Measurements from ENCODE around the gene LCN10. TPM values are rescaled to one million over a fixed set of nuclear protein-coding genes. Genes with fewer than 3 reads are reported as not detected.

Gene LCN10
- total RNA-seq, 2 experiments from 2014 or later: not detected

DNA sequence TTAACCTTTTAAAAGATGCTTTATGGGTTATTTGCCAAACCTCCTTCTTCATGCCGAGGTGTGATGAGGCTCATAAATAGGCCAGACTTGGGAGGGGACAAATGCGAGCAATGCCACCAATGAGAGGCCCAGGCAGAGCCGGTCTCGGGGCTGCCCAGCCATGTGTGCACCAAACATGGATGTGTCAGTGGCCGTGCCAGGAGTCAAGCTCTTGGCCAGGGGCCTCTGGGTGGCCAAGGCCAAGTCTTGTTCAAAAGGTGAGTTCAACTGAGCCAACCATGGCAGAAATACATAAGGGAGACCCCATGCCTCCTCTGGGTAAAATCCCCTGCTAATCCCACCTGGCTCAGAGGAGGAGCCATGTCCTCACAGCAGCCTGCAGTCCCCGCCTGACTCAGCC lies 32.5 kb upstream of the LCN10 start:
- Histone ChIP-seq H3K9me3 (ENCODE audit: control insufficient read depth in 1 of 2, insufficient read depth in 1 of 2, low read length in 2 of 2) (peaks cover 0 to 9% of the 10 kb centered on the region in 2 experiments), H3K27me3 (ENCODE audit: control insufficient read depth in 1 of 2, insufficient read depth in 2 of 2, low read length in 2 of 2) (no peaks in the 10 kb centered on the region), H3K4me1 (ENCODE audit: insufficient read depth, low read length) (peaks cover 5% of the 10 kb centered on the region), H3K4me3 (ENCODE audit: low read length) (no peak overlapping the region), H3K27ac (ENCODE audit: low read depth in 1 of 2, low read length in 2 of 2) (no peak overlapping the region), H3K36me3 (ENCODE audit: insufficient read depth, low read length) (no peaks in the 10 kb centered on the region)
- peaks cover 17% of the 10 kb centered on the region for H3K27me3 Mint-ChIP-seq
- no peak overlapping the region for H3K27ac Mint-ChIP-seq
- DNase-seq (no peak), ATAC-seq (ENCODE audit: poor library complexity) (no peak)
- H3K4me1 Mint-ChIP-seq (ENCODE audit: low read depth): no peaks in the 10 kb centered on the region
- H3K9me3 Mint-ChIP-seq: no peaks in the 10 kb centered on the region
- POLR2A ChIA-PET: no interaction called here
- H3K36me3 Mint-ChIP-seq (ENCODE audit: low read depth): no peaks in the 10 kb centered on the region
- TF ChIP-seq, protein P1, sequence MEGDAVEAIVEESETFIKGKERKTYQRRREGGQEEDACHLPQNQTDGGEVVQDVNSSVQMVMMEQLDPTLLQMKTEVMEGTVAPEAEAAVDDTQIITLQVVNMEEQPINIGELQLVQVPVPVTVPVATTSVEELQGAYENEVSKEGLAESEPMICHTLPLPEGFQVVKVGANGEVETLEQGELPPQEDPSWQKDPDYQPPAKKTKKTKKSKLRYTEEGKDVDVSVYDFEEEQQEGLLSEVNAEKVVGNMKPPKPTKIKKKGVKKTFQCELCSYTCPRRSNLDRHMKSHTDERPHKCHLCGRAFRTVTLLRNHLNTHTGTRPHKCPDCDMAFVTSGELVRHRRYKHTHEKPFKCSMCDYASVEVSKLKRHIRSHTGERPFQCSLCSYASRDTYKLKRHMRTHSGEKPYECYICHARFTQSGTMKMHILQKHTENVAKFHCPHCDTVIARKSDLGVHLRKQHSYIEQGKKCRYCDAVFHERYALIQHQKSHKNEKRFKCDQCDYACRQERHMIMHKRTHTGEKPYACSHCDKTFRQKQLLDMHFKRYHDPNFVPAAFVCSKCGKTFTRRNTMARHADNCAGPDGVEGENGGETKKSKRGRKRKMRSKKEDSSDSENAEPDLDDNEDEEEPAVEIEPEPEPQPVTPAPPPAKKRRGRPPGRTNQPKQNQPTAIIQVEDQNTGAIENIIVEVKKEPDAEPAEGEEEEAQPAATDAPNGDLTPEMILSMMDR (IDR thresholded peaks at IDR 0.05): no peak
- H3K4me3 Mint-ChIP-seq: no peak overlapping the region
- intact Hi-C loops (cut with DNase I, micrococcal nuclease): no loop called here
- CTCF ChIA-PET: no interaction called here

DNA sequence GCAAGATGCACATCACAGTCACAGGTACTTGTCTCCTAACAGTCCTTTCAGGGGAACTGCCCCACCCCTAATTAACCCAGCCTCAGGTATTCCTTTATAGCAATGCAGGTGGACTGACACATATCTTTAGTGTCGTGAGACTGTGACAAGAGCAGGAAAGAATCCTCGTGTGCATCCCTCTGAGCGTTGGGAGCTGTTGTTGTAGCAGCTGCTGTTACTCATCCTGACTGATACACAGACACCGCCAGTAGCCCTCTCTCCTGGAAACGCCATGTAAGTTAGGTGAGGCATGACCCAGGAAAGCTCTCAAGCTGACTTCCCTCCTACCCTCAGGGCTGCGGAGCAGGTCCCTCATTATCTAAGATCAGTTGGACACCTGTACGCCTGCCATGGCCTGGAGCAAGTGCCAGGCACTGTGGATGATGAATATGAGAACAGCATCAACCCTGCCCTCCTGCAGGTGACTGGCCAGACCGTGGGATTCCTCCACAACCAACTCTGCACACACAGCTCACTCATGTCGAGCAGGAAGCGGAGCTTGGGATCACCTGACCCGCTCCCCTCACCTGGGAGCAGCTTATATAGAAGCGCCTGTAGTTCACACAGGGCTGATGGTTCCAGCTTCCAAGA lies 31.8 kb upstream of the LCN10 start:
- TF ChIP-seq, protein P1 (IDR thresholded peaks at IDR 0.05): no peak
- H3K36me3 Mint-ChIP-seq (ENCODE audit: low read depth): no peaks in the 10 kb centered on the region
- H3K4me3 Mint-ChIP-seq: no peak overlapping the region
- H3K27ac Mint-ChIP-seq: no peak overlapping the region
- POLR2A ChIA-PET: no interaction called here
- no peaks in the 10 kb centered on the region for H3K4me1 Mint-ChIP-seq (ENCODE audit: low read depth)
- DNase-seq: no peak
- no peaks in the 10 kb centered on the region for H3K27me3 ChIP-seq (ENCODE audit: control insufficient read depth in 1 of 2, insufficient read depth in 2 of 2, low read length in 2 of 2)
- no peak overlapping the region for H3K27ac ChIP-seq (ENCODE audit: low read depth in 1 of 2, low read length in 2 of 2)
- peaks cover 9% of the 10 kb centered on the region for H3K4me1 ChIP-seq (ENCODE audit: insufficient read depth, low read length)
- no peak overlapping the region for H3K4me3 ChIP-seq (ENCODE audit: low read length)
- CTCF ChIA-PET: interaction anchor here (1.7 kb wide), 1 partner anchor 261 kb away, joined by 3 read pairs; no protein-coding TSS in a partner anchor
- intact Hi-C loops (cut with DNase I, micrococcal nuclease): no loop called here
- ATAC-seq (ENCODE audit: poor library complexity): no peak
- peaks cover 0 to 9% of the 10 kb centered on the region in 2 experiments for H3K9me3 ChIP-seq (ENCODE audit: control insufficient read depth in 1 of 2, insufficient read depth in 1 of 2, low read length in 2 of 2)
- peaks cover 17% of the 10 kb centered on the region for H3K27me3 Mint-ChIP-seq
- H3K36me3 ChIP-seq (ENCODE audit: insufficient read depth, low read length): no peaks in the 10 kb centered on the region
- no peaks in the 10 kb centered on the region for H3K9me3 Mint-ChIP-seq

DNA sequence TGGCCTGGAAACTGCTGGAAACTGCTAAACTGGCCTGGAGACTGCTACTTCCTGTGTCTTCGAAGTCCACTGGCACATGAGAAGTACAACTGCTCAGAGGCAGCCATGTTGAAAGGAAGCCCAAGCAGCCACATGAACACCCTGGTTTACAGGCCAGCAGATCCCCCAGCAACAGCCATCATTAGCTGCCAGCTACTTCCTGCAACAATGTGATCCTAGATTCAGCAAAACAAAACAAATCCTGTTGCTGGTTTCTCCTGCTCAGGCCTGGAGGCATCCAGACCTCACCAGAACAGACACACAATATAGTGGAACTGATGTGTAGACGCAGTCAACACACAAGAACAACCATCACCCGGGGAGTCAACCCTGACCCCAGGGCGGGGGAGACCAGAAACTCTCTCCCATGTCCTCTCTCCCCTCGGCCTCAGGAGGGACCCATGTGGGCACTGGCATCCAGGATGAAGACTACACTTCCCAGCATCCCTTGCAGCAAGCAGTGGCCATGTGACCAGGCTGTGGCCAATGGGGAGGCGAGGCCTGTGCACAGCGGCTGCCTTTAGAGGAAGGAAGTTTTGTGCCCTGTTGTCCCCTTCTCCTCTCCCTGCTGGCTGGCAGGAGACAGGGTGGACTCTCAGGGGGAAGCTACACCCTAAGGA lies 30.8 kb upstream of the LCN10 start:
- POLR2A ChIA-PET: no interaction called here
- peaks cover 11% of the 10 kb centered on the region for H3K27me3 Mint-ChIP-seq
- no peaks in the 10 kb centered on the region for H3K4me1 Mint-ChIP-seq (ENCODE audit: low read depth)
- Histone ChIP-seq H3K27ac (ENCODE audit: low read depth in 1 of 2, low read length in 2 of 2) (no peak overlapping the region), H3K27me3 (ENCODE audit: control insufficient read depth in 1 of 2, insufficient read depth in 2 of 2, low read length in 2 of 2) (no peaks in the 10 kb centered on the region), H3K4me1 (ENCODE audit: insufficient read depth, low read length) (peaks cover 9% of the 10 kb centered on the region), H3K4me3 (ENCODE audit: low read length) (no peak overlapping the region), H3K36me3 (ENCODE audit: insufficient read depth, low read length) (no peaks in the 10 kb centered on the region), H3K9me3 (ENCODE audit: control insufficient read depth in 1 of 2, insufficient read depth in 1 of 2, low read length in 2 of 2) (peaks cover 0 to 9% of the 10 kb centered on the region in 2 experiments)
- CTCF ChIA-PET: interaction anchor here (1.7 kb wide), 1 partner anchor 262 kb away, joined by 3 read pairs; no protein-coding TSS in a partner anchor
- H3K36me3 Mint-ChIP-seq (ENCODE audit: low read depth): no peaks in the 10 kb centered on the region
- H3K27ac Mint-ChIP-seq: no peak overlapping the region
- H3K9me3 Mint-ChIP-seq: no peaks in the 10 kb centered on the region
- H3K4me3 Mint-ChIP-seq: no peak overlapping the region
- TF ChIP-seq, protein P1 (IDR thresholded peaks at IDR 0.05): no peak
- peak in 1 of 14 experiments; percentile 14 for DNase-seq
- intact Hi-C loops (cut with DNase I, micrococcal nuclease): no loop called here
- peak; percentile 60 for ATAC-seq (ENCODE audit: poor library complexity)

Measured in CD4-positive, alpha-beta T cell (primary cell).